ENCODE data around the gene SEC61A1.

GRCh38 chr3:128078322-128078721 lies 26.1 kb downstream of the SEC61A1 start:
- no peak for TF ChIP-seq EZH2 (IDR thresholded peaks at IDR 0.05; ENCODE audit: low read depth)
- TF ChIP-seq CTCF (conservative IDR thresholded peaks at IDR 0.05), result no peak
